HepG2 (cell line): ENCODE results near the gene LRRC74B. TPM values are rescaled to one million over a fixed set of nuclear protein-coding genes. Genes with fewer than 3 reads are reported as not detected.

ENCODE experiments used
- AHR ChIP-seq: IDR thresholded peaks from 2 replicates; pipeline ENCODE4 v1.6.1; 2018; ENCODE audit warnings: missing genetic modification reagents, missing compliant biosample characterization
- CBX2 ChIP-seq, 2 experiments: fragments of 200-600 bp in 1 of 2; sonication (generic); formaldehyde crosslinking in 1 of 2; IDR thresholded peaks; 2 replicates each; pipeline versions ENCODE4 v1.7.0 to v1.8.1; 2018 to 2022; ENCODE audit warnings: low read depth in 2 of 2, low read length in 1 of 2, mild to moderate bottlenecking in 1 of 2, missing genetic modification reagents in 1 of 2
- CREBL2 ChIP-seq: sonication (generic); formaldehyde crosslinking; IDR thresholded peaks from 2 replicates; pipeline ENCODE4 v1.8.1; 2023; ENCODE audit warnings: missing genetic modification reagents, mild to moderate bottlenecking, borderline replicate concordance
- EHMT2 ChIP-seq: fragments of 200-600 bp; sonication (generic); IDR thresholded peaks from 2 replicates; pipeline ENCODE4 v1.7.0; 2017; ENCODE audit warnings: antibody characterized with exemption, low read depth, low read length, borderline replicate concordance
- GATAD2A ChIP-seq: IDR thresholded peaks from 2 replicates; pipeline ENCODE4 v1.6.1; 2016
- HMGXB3 ChIP-seq: sonication (generic); formaldehyde crosslinking; IDR thresholded peaks from 2 replicates; pipeline ENCODE4 v1.4.0; 2020; ENCODE audit warnings: missing genetic modification reagents, borderline replicate concordance
- MAFF ChIP-seq: IDR thresholded peaks from 2 replicates; pipeline ENCODE4 v1.6.1; 2011; ENCODE audit warnings: low read depth, low read length, improper control_type of control experiment
- MLLT10 ChIP-seq: sonication (generic); formaldehyde crosslinking; IDR thresholded peaks from 2 replicates; pipeline ENCODE4 v1.4.0; 2020; ENCODE audit warnings: missing genetic modification reagents
- MXD3 ChIP-seq: IDR thresholded peaks from 2 replicates; pipeline ENCODE4 v1.6.1; 2016; ENCODE audit warnings: mild to moderate bottlenecking, missing biosample characterization, missing genetic modification reagents
- PRPF4 ChIP-seq: fragments of 200-400 bp; formaldehyde crosslinking; IDR thresholded peaks from 2 replicates; pipeline ENCODE4 v1.6.1; 2016; ENCODE audit warnings: low read length, low read depth; ENCODE audit not compliant: poor library complexity, severe bottlenecking
- SP5 ChIP-seq: IDR thresholded peaks from 2 replicates; pipeline ENCODE4 v1.6.1; 2016; ENCODE audit warnings: low read depth, borderline replicate concordance
- SPEN ChIP-seq: sonication (generic); formaldehyde crosslinking; IDR thresholded peaks from 2 replicates; pipeline ENCODE4 v1.5.1; 2020; ENCODE audit warnings: low read depth, mild to moderate bottlenecking, missing genetic modification reagents
- TEF ChIP-seq: sonication (generic); formaldehyde crosslinking; IDR thresholded peaks from 2 replicates; pipeline ENCODE4 v1.5.0; 2020; ENCODE audit warnings: missing genetic modification reagents
- ZBTB7A ChIP-seq: sonication (generic); formaldehyde crosslinking; IDR thresholded peaks from 2 replicates; pipeline ENCODE4 v1.8.0; 2022; ENCODE audit warnings: mild to moderate bottlenecking, missing genetic modification reagents
- ZNF446 ChIP-seq: sonication (generic); formaldehyde crosslinking; IDR thresholded peaks from 2 replicates; pipeline ENCODE4 v1.5.0; 2020; ENCODE audit warnings: mild to moderate bottlenecking, missing genetic modification reagents
- ZNF496 ChIP-seq: sonication (generic); formaldehyde crosslinking; IDR thresholded peaks from 2 replicates; pipeline ENCODE4 v1.8.1; 2023; ENCODE audit warnings: mild to moderate bottlenecking, moderate library complexity, missing genetic modification reagents; ENCODE audit not compliant: insufficient replicate concordance
- ZNF678 ChIP-seq: sonication (generic); formaldehyde crosslinking; IDR thresholded peaks from 2 replicates; pipeline ENCODE4 v1.4.0; 2020; ENCODE audit warnings: mild to moderate bottlenecking, missing genetic modification reagents
- ZNF800 ChIP-seq: sonication (generic); formaldehyde crosslinking; IDR thresholded peaks from 2 replicates; pipeline ENCODE4 v1.4.0; 2020; ENCODE audit warnings: missing genetic modification reagents
- ZNF816 ChIP-seq: sonication (generic); formaldehyde crosslinking; IDR thresholded peaks from 2 replicates; pipeline ENCODE4 v1.8.0; 2022; ENCODE audit warnings: missing genetic modification reagents, mild to moderate bottlenecking, borderline replicate concordance
- polyA plus RNA-seq, 8 experiments: library from polyadenylated mRNA; depleted of rRNA in 3 of 8; stranded (reverse) in 7 of 8; unstranded in 1 of 8; fragments of >200 nt; fragmentation: Illumina TruSeq in 4 of 8; extraction: Trizol in 4 of 8; gene quantifications; 2 replicates each; pipeline versions ENCODE4 v1.2.1 to v1.2.3, GENCODE V29; 2011 to 2016; ENCODE audit warnings: low read depth in 4 of 8, missing spikeins in 1 of 8, mixed read lengths in 1 of 8; ENCODE audit not compliant: insufficient read depth in 1 of 8
- total RNA-seq, 5 experiments: library from RNA; depleted of rRNA; stranded (reverse); fragments of >200 nt; fragmentation: Illumina TruSeq; extraction: Trizol; gene quantifications; 2 replicates each; pipeline ENCODE4 v1.2.3, GENCODE V29; 2016; ENCODE audit warnings: low read depth in 1 of 5

The LRRC74B gene
- total and polyA plus RNA-seq, 2 of the 13 experiments (the other 11 are each of a cell fraction or from before 2014, with no cell fraction given), result not detected

GRCh38 chr22:21001601-21002325 is 44.0 kb upstream of the LRRC74B start, which contains the start of gene THAP7 (continued):
- peak; percentile 49 for TF ChIP-seq GATAD2A (CRISPR knock-in tag)
- TF ChIP-seq PRPF4, result no peak
- TF ChIP-seq CREBL2, result peak; percentile 86; the same call in 1 of the 2 replicates
- TF ChIP-seq ZNF816 (CRISPR knock-in tag), result no peak
- peak; percentile 63; the same call in 1 of the 2 replicates for TF ChIP-seq SP5 (CRISPR knock-in tag)
- peak; percentile 51 for TF ChIP-seq SPEN (CRISPR knock-in tag)
- TF ChIP-seq MLLT10 (CRISPR knock-in tag), result no peak
- no peak for TF ChIP-seq TEF (CRISPR knock-in tag)
- TF ChIP-seq MXD3 (CRISPR knock-in tag), result peak; percentile 90; the same call in 1 of the 2 replicates
- no peak for TF ChIP-seq CBX2 (IDR thresholded peaks at IDR 0.05; ENCODE audit: low read depth, low read length)
- no peak for TF ChIP-seq CBX2 (CRISPR knock-in tag; IDR thresholded peaks at IDR 0.05; ENCODE audit: low read depth)
- TF ChIP-seq HMGXB3 (CRISPR knock-in tag), result peak; percentile 46; the same call in 1 of the 2 replicates
- TF ChIP-seq ZBTB7A (CRISPR knock-in tag), result no peak
- TF ChIP-seq ZNF496 (CRISPR knock-in tag), result no peak
- TF ChIP-seq AHR, result no peak; the same call in 1 of the 2 replicates
- TF ChIP-seq ZNF800 (CRISPR knock-in tag), result no peak; the same call in 1 of the 2 replicates
- no peak for TF ChIP-seq ZNF678 (CRISPR knock-in tag)
- no peak for TF ChIP-seq ZNF446 (CRISPR knock-in tag)
- no peak for TF ChIP-seq EHMT2
- TF ChIP-seq MAFF, result no peak
